GM19023 (cell line): ENCODE data around the gene CELF4.

Experiments
- ATAC-seq: cut with Tn5 transposase; IDR thresholded peaks from one replicate; pipeline ENCODE4 v1.9.1; 2021; ENCODE audit warnings: mild to moderate bottlenecking, moderate library complexity; ENCODE audit not compliant: unreplicated experiment

Gene CELF4

GRCh38 chr18:37247497-37248161 lies 318.0 kb downstream of the CELF4 start:
- no peak for ATAC-seq

- no peak for ATAC-seq
Measured at GRCh38 chr18:37246779-37247340, 318.7 kb downstream of the CELF4 start.

GRCh38 chr18:37244618-37245017 lies 321.0 kb downstream of the CELF4 start:
- no peak for ATAC-seq

- ATAC-seq, result no peak
Measured at GRCh38 chr18:37243741-37244140, 321.9 kb downstream of the CELF4 start.

- ATAC-seq, result no peak
Measured at GRCh38 chr18:37242826-37243560, 322.6 kb downstream of the CELF4 start.

GRCh38 chr18:37242091-37242490 lies 323.5 kb downstream of the CELF4 start:
- ATAC-seq, result no peak

- ATAC-seq, result no peak
Measured at GRCh38 chr18:37238282-37239108, 327.1 kb downstream of the CELF4 start.

GRCh38 chr18:37235583-37235982 lies 330.0 kb downstream of the CELF4 start:
- no peak for ATAC-seq

GRCh38 chr18:37231251-37231650 lies 334.3 kb downstream of the CELF4 start:
- no peak for ATAC-seq

GRCh38 chr18:37230768-37231167 lies 334.8 kb downstream of the CELF4 start:
- ATAC-seq, result no peak

GRCh38 chr18:37225279-37225678 lies 340.3 kb downstream of the CELF4 start:
- no peak for ATAC-seq

GRCh38 chr18:37222999-37223378 lies 342.6 kb downstream of the CELF4 start:
- no peak for ATAC-seq

- ATAC-seq, result no peak
Measured at GRCh38 chr18:37222354-37222998, 343.1 kb downstream of the CELF4 start.

GRCh38 chr18:37219257-37219656 lies 346.3 kb downstream of the CELF4 start:
- ATAC-seq, result no peak

GRCh38 chr18:37218022-37218590 lies 347.5 kb downstream of the CELF4 start:
- no peak for ATAC-seq

- no peak for ATAC-seq
Measured at GRCh38 chr18:37210781-37211180, 354.8 kb downstream of the CELF4 start.

GRCh38 chr18:37207343-37207742 lies 358.3 kb downstream of the CELF4 start:
- ATAC-seq, result no peak

- ATAC-seq, result no peak
Measured at GRCh38 chr18:37199741-37200140, 365.9 kb downstream of the CELF4 start.
